PC-3 (cell line): Measurements from ENCODE around the gene LHX2. TPM values are rescaled to one million over a fixed set of nuclear protein-coding genes. Genes with fewer than 3 reads are reported as not detected.

Experiments used
- ATAC-seq: fragments of 200-7000 bp; cut with Tn5 transposase; 2 replicates; pipeline ENCODE4 v1.9.1; 2020; ENCODE audit warnings: mild to moderate bottlenecking, moderate library complexity
- BruUV-seq: library from RNA; stranded (reverse); fragments of 400-500 nt; replicated peaks from 2 replicates; lab custom pipeline; 2021; lab: Mats Ljungman, UMichigan
- CTCF ChIA-PET: fragments of 300-600 bp; sonication (Branson Sonifier 250); formaldehyde crosslinking; loops from one replicate; lab custom pipeline; 2022; ENCODE audit warnings: antibody characterized with exemption; lab: Charles Lee
- POLR2A ChIA-PET: fragments of 300-600 bp; sonication (Branson Sonifier 250); formaldehyde crosslinking; loops from one replicate; lab custom pipeline; 2022; ENCODE audit warnings: antibody characterized with exemption; ENCODE audit not compliant: unreplicated experiment; lab: Charles Lee
- DNase-seq: peaks from one replicate; pipeline ENCODE4 v3.0.0-alpha.2; 2015
- H2AFZ ChIP-seq: fragments of 300-600 bp; sonication (generic); 2 replicates; pipeline ENCODE4 v1.6.0; 2016; ENCODE audit warnings: antibody characterized with exemption, low read length
- H3F3A ChIP-seq: fragments of 300-600 bp; sonication (generic); one replicate; pipeline ENCODE4 v1.6.0; 2017; ENCODE audit warnings: antibody characterized with exemption, low read length, control low read depth, mild to moderate bottlenecking; ENCODE audit not compliant: unreplicated experiment
- H3K27ac ChIP-seq: fragments of 300-600 bp; sonication (generic); 2 replicates; pipeline ENCODE4 v1.5.1; 2016; ENCODE audit warnings: mild to moderate bottlenecking, low read length
- H3K27me3 ChIP-seq: fragments of 300-600 bp; sonication (generic); 2 replicates; pipeline ENCODE4 v1.6.1; 2016; ENCODE audit warnings: low read length, mixed read lengths
- H3K36me3 ChIP-seq: fragments of 300-600 bp; sonication (generic); 2 replicates; pipeline ENCODE4 v1.6.1; 2016; ENCODE audit warnings: low read depth, mixed run types, low read length, mixed read lengths
- H3K4me1 ChIP-seq: fragments of 300-600 bp; sonication (generic); 2 replicates; pipeline ENCODE4 v1.5.1; 2016; ENCODE audit warnings: low read length; ENCODE audit not compliant: insufficient read depth
- H3K4me2 ChIP-seq: fragments of 300-600 bp; sonication (generic); 2 replicates; pipeline ENCODE4 v1.6.0; 2016; ENCODE audit warnings: low read length
- H3K4me3 ChIP-seq: fragments of 300-600 bp; sonication (generic); 2 replicates; pipeline ENCODE4 v1.5.1; 2016; ENCODE audit warnings: mild to moderate bottlenecking, low read length, mixed read lengths
- H3K79me2 ChIP-seq: fragments of 300-600 bp; sonication (generic); 2 replicates; pipeline ENCODE4 v1.6.1; 2017; ENCODE audit warnings: low read length, mixed read lengths
- H3K9ac ChIP-seq: fragments of 300-600 bp; sonication (generic); 2 replicates; pipeline ENCODE4 v1.6.0; 2016; ENCODE audit warnings: mild to moderate bottlenecking, low read length
- H3K9me2 ChIP-seq: fragments of 300-600 bp; sonication (generic); replicated peaks from 2 replicates; pipeline ENCODE4 v1.6.1; 2016; ENCODE audit warnings: mixed run types, low read length, mixed read lengths
- H3K9me3 ChIP-seq: fragments of 300-600 bp; sonication (generic); 2 replicates; pipeline ENCODE4 v1.6.1; 2016; ENCODE audit warnings: low read length, mixed read lengths
- H4K20me1 ChIP-seq: fragments of 300-600 bp; sonication (generic); 2 replicates; pipeline ENCODE4 v1.6.1; 2016; ENCODE audit warnings: low read length, mixed read lengths
- CTCF ChIP-seq: fragments of 300-600 bp; sonication (generic); conservative IDR thresholded peaks from 2 replicates; pipeline ENCODE4 v1.5.1; 2017; ENCODE audit warnings: antibody characterized with exemption, low read depth, mild to moderate bottlenecking, low read length
- EZH2 ChIP-seq: fragments of 300-600 bp; sonication (generic); IDR thresholded peaks from one replicate; pipeline ENCODE4 v1.6.1; 2017; ENCODE audit warnings: antibody characterized with exemption, mild to moderate bottlenecking, low read length; ENCODE audit not compliant: unreplicated experiment
- EZH2phosphoT487 ChIP-seq: fragments of 300-600 bp; sonication (generic); IDR thresholded peaks from 2 replicates; pipeline ENCODE4 v1.6.1; 2018; ENCODE audit warnings: mild to moderate bottlenecking, antibody characterized with exemption, low read length, borderline replicate concordance
- intact Hi-C: fragments of 100-400 bp; cut with micrococcal nuclease; formaldehyde crosslinking; loops from 2 replicates; pipeline ENCODE4 v1.9.0; 2023
- total RNA-seq: library from RNA; depleted of rRNA; stranded (reverse); fragments of >200 nt; gene quantifications from 2 replicates; pipeline ENCODE4 v1.2.3, GENCODE V29; 2014

The LHX2 gene
- total RNA-seq, 1 experiment from 2014 or later: 1.1 TPM

GRCh38 chr9:123998970-123999621 is 12.5 kb upstream of the LHX2 start:
- H3K4me3 ChIP-seq: peak overlapping the region; percentile 43; the same call in 1 of the 2 replicates

GRCh38 chr9:123999661-124000060 is 11.9 kb upstream of the LHX2 start:
- no peaks in the 10 kb centered on the region for H4K20me1 ChIP-seq
- H3K4me1 ChIP-seq: no peaks in the 10 kb centered on the region
- H3K9me2 ChIP-seq: no peaks in the 10 kb centered on the region
- ChIA-PET POLR2A (no interaction called here), CTCF (no interaction called here)
- H3K9me3 ChIP-seq: no peaks in the 10 kb centered on the region
- TF ChIP-seq EZH2phosphoT487: no peak
- no peak for TF ChIP-seq EZH2
- TF ChIP-seq CTCF: no peak
- no peak overlapping the region for H3K9ac ChIP-seq
- ATAC-seq (peak; percentile 32), DNase-seq (no peak)
- intact Hi-C loops: loop anchor here (10.0 kb wide), 1 partner anchor 65 kb away; the partner anchor contains the start of gene DENND1A
- H3K36me3 ChIP-seq: no peaks in the 10 kb centered on the region
- no peak overlapping the region for H3K27ac ChIP-seq
- peaks cover 88% of the 10 kb centered on the region for H3K27me3 ChIP-seq
- H3K79me2 ChIP-seq: no peaks in the 10 kb centered on the region
- no peaks in the 10 kb centered on the region for H3F3A ChIP-seq
- no peak overlapping the region for H3K4me3 ChIP-seq
- no TSS peak for BruUV-seq
- H3K4me2 ChIP-seq: no peak overlapping the region
- no peak overlapping the region for H2AFZ ChIP-seq

More at GRCh38 chr9:123998970-123999621, 12.5 kb upstream of the LHX2 start:
- H3K9me2 ChIP-seq: no peaks in the 10 kb centered on the region
- no peaks in the 10 kb centered on the region for H3K4me1 ChIP-seq
- H2AFZ ChIP-seq: no peak overlapping the region
- H3K9me3 ChIP-seq: no peaks in the 10 kb centered on the region
- no peaks in the 10 kb centered on the region for H3K79me2 ChIP-seq
- ChIA-PET POLR2A (no interaction called here), CTCF (no interaction called here)
- peaks cover 88% of the 10 kb centered on the region for H3K27me3 ChIP-seq
- TF ChIP-seq CTCF (no peak), EZH2phosphoT487 (peak; percentile 45; the same call in 1 of the 2 replicates), EZH2 (peak; percentile 77)
- no TSS peak for BruUV-seq
- ATAC-seq: no peak
- no peak overlapping the region for H3K9ac ChIP-seq
- no peak for DNase-seq
- no peaks in the 10 kb centered on the region for H4K20me1 ChIP-seq
- H3F3A ChIP-seq: no peaks in the 10 kb centered on the region
- intact Hi-C loops: no loop called here
- H3K4me2 ChIP-seq: peak overlapping the region; percentile 62
- no peak overlapping the region for H3K27ac ChIP-seq
- no peaks in the 10 kb centered on the region for H3K36me3 ChIP-seq
